ENCODE data around the gene SEC62. TPM values are rescaled to one million over a fixed set of nuclear protein-coding genes. Genes with fewer than 3 reads are reported as not detected.
A peak's percentile ranks its signal among the peaks of the same experiment; 100 is the strongest.

The SEC62 gene
- total and polyA plus RNA-seq, 8 donors: 23.6 to 119 (median 97.1) TPM

- WGBS, 2 donors: 23 to 25% methylated on average over 1 of the region's 1 CpG
- TF ChIP-seq CTCF (IDR thresholded peaks at IDR 0.05): no peak
Observed at GRCh38 chr3:169970847-169971246, 4.2 kb downstream of the SEC62 start.

GRCh38 chr3:169971522-169971921 lies 4.9 kb downstream of the SEC62 start:
- Histone ChIP-seq H3K4me1 (peaks cover 11 to 36% (median 29%) of the 10 kb centered on the region in 3 donors), H3K9me3 (no peaks in the 10 kb centered on the region), H3K36me3 (peaks cover 0 to 12% (median 7%) of the 10 kb centered on the region in 3 donors), H3K4me3 (no peak overlapping the region), H3K27ac (no peak overlapping the region), H3K27me3 (no peaks in the 10 kb centered on the region)
- ATAC-seq (no peak), FAIRE-seq (no peak), DNase-seq (no peak)
- 39 to 42% methylated on average over 2 of the region's 2 CpGs for WGBS, 2 donors
- intact Hi-C loops (cut with DNase I): no loop called here
- no peak for TF ChIP-seq CTCF (IDR thresholded peaks at IDR 0.05)

More at GRCh38 chr3:169970847-169971246, 4.2 kb downstream of the SEC62 start:
- intact Hi-C loops (cut with DNase I): no loop called here
- Histone ChIP-seq H3K9me3 (no peaks in the 10 kb centered on the region), H3K4me1 (peaks cover 11 to 36% (median 29%) of the 10 kb centered on the region in 3 donors), H3K27ac (no peak overlapping the region), H3K36me3 (peaks cover 0 to 6% (median 6%) of the 10 kb centered on the region in 3 donors), H3K27me3 (no peaks in the 10 kb centered on the region), H3K4me3 (no peak overlapping the region)
- DNase-seq (no peak), ATAC-seq (no peak), FAIRE-seq (no peak)

- Histone ChIP-seq H3K27me3 (no peaks in the 10 kb centered on the region), H3K9me3 (no peaks in the 10 kb centered on the region), H3K4me3 (no peak overlapping the region), H3K4me1 (no peaks in the 10 kb centered on the region), H3K27ac (peak overlapping the region in 1 of 4 donors; percentile 2), H3K36me3 (peaks cover 0 to 78% (median 35%) of the 10 kb centered on the region in 3 donors)
- intact Hi-C loops (cut with DNase I): no loop called here
- DNase-seq (no peak), ATAC-seq (peak in 2 of 4 donors; percentile 43 to 62), FAIRE-seq (no peak)
- WGBS, 2 donors: 58 to 67% methylated on average over 2 of the region's 2 CpGs
- TF ChIP-seq CTCF (IDR thresholded peaks at IDR 0.05): no peak
Observed at GRCh38 chr3:169980055-169980454, 13.4 kb downstream of the SEC62 start.

GRCh38 chr3:169984292-169984691 lies 17.7 kb downstream of the SEC62 start:
- FAIRE-seq (no peak), DNase-seq (no peak), ATAC-seq (no peak)
- Histone ChIP-seq H3K4me3 (no peak overlapping the region), H3K36me3 (peaks cover 0 to 70% (median 25%) of the 10 kb centered on the region in 3 donors), H3K4me1 (no peaks in the 10 kb centered on the region), H3K27ac (no peak overlapping the region), H3K27me3 (no peaks in the 10 kb centered on the region), H3K9me3 (no peaks in the 10 kb centered on the region)
- WGBS, 2 donors: 65 to 70% methylated on average over 3 of the region's 3 CpGs
- no peak for TF ChIP-seq CTCF (IDR thresholded peaks at IDR 0.05)
- intact Hi-C loops (cut with DNase I): no loop called here

GRCh38 chr3:169990431-169990830 lies 23.8 kb downstream of the SEC62 start:
- Histone ChIP-seq H3K27ac (no peak overlapping the region), H3K27me3 (no peaks in the 10 kb centered on the region), H3K4me1 (no peaks in the 10 kb centered on the region), H3K4me3 (no peak overlapping the region), H3K9me3 (no peaks in the 10 kb centered on the region), H3K36me3 (peaks cover 0 to 53% (median 8%) of the 10 kb centered on the region in 3 donors)
- TF ChIP-seq CTCF (IDR thresholded peaks at IDR 0.05): no peak
- DNase-seq (no peak), ATAC-seq (no peak), FAIRE-seq (peak; percentile 13)
- WGBS, 2 donors: 94 to 96% methylated on average over 4 of the region's 4 CpGs
- intact Hi-C loops (cut with DNase I): no loop called here
